ENCODE data around the gene ALG2.

Gene ALG2, protein sequence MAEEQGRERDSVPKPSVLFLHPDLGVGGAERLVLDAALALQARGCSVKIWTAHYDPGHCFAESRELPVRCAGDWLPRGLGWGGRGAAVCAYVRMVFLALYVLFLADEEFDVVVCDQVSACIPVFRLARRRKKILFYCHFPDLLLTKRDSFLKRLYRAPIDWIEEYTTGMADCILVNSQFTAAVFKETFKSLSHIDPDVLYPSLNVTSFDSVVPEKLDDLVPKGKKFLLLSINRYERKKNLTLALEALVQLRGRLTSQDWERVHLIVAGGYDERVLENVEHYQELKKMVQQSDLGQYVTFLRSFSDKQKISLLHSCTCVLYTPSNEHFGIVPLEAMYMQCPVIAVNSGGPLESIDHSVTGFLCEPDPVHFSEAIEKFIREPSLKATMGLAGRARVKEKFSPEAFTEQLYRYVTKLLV

DNA sequence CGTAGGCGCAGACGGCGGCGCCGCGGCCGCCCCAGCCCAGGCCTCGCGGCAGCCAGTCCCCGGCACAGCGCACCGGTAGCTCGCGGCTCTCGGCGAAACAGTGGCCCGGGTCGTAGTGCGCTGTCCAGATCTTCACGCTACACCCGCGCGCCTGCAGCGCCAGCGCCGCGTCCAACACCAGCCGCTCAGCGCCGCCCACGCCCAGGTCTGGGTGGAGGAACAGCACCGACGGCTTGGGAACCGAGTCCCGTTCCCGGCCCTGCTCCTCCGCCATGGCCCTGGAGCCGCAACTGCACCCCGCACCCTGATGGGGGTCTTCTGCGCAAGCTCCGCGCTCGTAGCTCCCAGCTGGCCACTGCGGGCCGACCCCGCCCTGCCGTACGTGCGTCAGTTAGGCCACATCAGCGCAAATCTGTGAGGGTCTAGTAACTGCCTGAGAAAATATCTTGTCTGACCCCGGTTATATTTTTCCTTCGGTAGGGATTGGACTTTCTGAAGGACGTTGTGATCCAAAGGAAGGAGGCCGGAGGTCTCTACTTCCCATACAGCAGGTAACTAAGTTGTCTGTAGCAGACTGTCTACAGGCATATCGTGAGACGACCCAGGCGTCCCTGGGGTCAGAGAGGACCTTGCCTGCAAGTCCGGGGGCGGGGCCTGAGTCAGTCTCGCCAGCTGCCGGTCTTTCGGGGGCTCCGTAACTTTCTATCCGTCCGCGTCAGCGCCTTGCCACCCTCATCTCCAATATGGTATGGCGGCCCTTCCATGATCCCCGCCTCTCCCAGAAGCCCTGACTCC is at the start of gene ALG2, which contains the start of gene SEC61B:
TSS of gene ALG2 (minus strand) at position 322 of the 795 bp plus-strand sequence. CDS start at position 274, 48 bp downstream.
TSS of gene SEC61B (plus strand) at position 662 of the 795 bp plus-strand sequence. CDS start at position 744, 82 bp downstream.
- peak; percentile 89 for DNase-seq

DNA sequence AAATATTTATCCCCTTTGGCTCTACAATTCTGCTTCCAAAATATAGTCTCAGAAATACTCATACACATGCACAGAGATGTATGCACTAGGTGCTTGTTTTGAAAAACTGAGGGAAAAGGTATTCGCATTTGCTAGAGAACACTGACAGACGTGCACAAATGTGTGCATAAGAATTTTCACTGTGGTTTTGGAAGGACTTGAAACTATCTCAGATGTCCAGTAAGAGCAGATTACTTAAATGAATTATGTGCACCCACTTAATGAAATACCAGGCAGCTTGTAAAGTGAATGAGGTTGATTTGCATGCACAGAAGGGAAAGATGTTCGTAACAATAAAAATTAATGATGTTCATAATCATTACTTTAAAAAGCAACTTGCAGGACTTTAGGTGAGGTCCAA is 48.7 kb upstream of the ALG2 start:
- no peak for DNase-seq

DNA sequence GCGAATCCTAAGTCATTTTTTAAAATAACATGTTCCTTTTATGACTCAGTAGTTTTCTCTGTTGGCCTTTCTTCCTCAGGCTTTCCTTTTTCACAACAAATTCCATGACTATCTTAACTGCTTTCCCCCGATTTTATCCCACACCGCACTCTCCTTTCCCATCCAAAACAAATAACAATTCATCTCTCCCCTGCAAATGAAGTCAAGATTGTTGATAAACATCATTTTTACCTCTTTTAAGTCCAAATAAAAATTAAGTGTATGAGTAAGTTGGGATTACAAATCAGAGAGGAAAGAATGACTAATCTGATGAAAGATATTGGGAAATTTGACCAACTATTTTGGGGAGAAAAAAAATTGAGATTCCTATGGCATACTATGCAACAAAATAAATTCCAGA is 47.7 kb upstream of the ALG2 start:
- no peak for DNase-seq

GRCh38 chr9:99266255-99267023 is 44.7 kb upstream of the ALG2 start:
- peak; percentile 63 for DNase-seq

- no peak for DNase-seq
Observed at GRCh38 chr9:99265691-99266090, 43.9 kb upstream of the ALG2 start.

GRCh38 chr9:99264070-99264680 is 42.4 kb upstream of the ALG2 start:
- DNase-seq: no peak

- no peak for DNase-seq
Observed at GRCh38 chr9:99262949-99263418, 41.2 kb upstream of the ALG2 start.

- DNase-seq: no peak
Observed at GRCh38 chr9:99261923-99262322, 40.2 kb upstream of the ALG2 start.

- DNase-seq: no peak
Observed at GRCh38 chr9:99259231-99259918, 37.6 kb upstream of the ALG2 start.

DNA sequence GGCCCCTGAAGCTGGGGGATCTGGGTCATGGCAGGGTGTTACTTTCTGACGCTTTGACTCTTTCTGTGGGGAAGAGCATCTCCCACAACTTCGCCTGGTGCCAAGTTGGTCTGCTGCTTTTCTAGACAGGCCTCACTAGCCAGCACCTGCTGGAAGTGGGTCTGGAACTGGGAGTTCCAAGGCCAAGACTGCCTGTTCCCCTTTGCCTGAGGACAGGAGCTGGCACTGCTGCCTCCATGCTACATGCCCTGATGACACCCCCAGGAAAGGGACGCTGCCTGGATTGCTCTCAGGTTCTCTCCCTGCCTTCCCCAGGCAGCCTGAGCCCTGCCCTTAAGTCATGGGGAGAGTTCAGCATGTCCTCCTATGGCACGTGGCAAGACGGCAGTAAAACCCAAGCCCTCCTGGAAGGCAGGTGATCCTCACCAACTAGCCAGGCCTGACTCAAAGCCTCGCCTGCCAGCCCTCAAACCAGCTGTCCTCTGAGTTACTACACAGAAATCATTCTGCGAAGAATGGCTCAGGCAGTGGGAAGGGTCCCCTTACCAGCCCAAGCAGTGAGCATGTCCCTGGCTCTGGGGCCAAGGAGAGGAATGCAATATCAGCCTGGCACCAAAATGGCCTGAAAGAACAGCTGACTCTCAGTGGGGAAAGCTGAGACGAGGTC is 36.1 kb upstream of the ALG2 start:
- DNase-seq: no peak

- DNase-seq: no peak
Observed at GRCh38 chr9:99255651-99256050, 33.9 kb upstream of the ALG2 start.

DNA sequence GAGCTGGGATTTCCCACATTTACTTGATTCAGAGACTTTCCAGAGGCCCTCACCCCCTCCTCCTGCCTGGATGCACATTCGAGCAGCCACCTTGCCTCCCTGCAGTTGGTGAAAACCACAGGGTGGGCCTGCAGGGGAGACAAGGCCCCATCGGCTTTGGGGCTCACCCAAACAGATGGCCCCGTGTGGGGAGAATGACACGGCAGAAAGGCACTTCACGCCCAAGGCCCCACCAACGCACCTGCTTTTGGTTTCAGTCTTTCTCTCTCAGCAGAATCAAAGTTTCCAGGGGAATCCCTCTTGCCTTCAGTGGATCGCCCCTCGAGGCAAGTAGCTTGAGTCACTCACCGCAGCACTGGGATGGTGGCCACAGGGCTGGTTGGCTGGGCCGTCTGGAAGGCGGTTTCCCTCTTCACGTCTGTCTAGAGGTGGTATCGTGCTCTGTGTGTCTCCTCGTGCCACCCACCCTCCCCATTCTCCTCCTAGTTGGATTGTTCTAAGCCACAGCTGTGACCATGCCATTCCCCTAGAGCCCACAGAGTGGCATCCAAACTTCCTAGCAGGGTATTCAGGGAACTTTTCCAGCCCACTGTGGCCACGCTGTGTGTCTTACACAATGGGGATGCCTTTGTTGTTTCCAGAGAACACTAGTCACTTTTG is 32.2 kb upstream of the ALG2 start:
- DNase-seq: no peak

DNA sequence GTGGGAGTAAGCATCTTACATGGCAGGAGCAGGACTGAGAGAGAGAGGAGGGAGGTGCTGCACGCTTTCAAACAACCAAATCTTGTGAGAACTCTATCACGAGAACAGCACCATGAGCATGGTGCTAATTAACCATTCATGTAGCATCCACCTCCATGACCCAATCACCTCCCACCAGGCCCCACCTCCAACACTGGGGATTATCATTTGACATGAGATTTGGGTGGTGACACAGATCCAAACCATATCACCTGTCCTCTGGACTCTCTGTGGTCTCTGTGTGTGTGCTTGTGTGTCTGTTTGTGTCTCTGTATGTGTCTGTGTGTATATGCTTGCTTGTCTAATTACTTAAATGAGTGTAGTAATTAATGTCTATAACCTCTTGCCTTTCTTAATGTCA is 31.4 kb upstream of the ALG2 start:
- DNase-seq: no peak

DNA sequence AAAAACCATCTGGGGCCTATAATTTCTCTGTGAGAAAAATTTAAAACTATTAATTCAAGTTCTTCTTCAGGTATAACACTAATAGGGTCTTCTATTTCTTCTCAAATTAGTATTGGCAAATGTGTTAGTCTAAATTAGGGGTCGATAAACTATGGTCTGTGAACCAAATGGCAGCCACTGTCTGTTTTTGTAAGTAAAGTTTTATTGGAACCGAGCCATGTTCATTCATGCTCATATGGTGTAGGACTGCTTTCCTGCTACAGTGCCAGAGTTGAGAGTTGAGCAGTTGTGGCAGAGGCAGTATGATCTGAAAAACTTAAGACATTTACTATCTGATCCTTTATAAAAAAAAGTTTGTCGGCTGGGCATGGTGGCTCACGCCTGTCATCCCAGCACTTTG is 29.4 kb upstream of the ALG2 start:
- no peak for DNase-seq

GRCh38 chr9:99249619-99250018 is 27.9 kb upstream of the ALG2 start:
- DNase-seq: no peak

- DNase-seq: no peak
Observed at GRCh38 chr9:99244344-99245260, 22.9 kb upstream of the ALG2 start.

GRCh38 chr9:99241106-99241505 is 19.4 kb upstream of the ALG2 start:
- no peak for DNase-seq

- no peak for DNase-seq
Observed at GRCh38 chr9:99239341-99240060, 17.8 kb upstream of the ALG2 start.

- DNase-seq: no peak
Observed at GRCh38 chr9:99238331-99238730, 16.6 kb upstream of the ALG2 start.
